A673 (cell line): ENCODE data around the gene RPS8. TPM values are rescaled to one million over a fixed set of nuclear protein-coding genes. Genes with fewer than 3 reads are reported as not detected.
A peak's percentile ranks its signal among the peaks of the same experiment; 100 is the strongest.
"Not testable (repeated sequence)": the region's sequence is repeated elsewhere in the genome, so short reads cannot be mapped to it uniquely, and the experiment has no call there.

Source experiments
- BruUV-seq: library from RNA; stranded (reverse); fragments of 400-500 nt; replicated peaks from 2 replicates; lab custom pipeline; 2021; lab: Mats Ljungman, UMichigan
- CTCF ChIA-PET: fragments of 300-600 bp; sonication (Branson Sonifier 250); formaldehyde crosslinking; loops from one replicate; lab custom pipeline; 2022; ENCODE audit warnings: antibody characterized with exemption; lab: Charles Lee
- POLR2A ChIA-PET: fragments of 300-600 bp; sonication (Branson Sonifier 250); formaldehyde crosslinking; loops from one replicate; lab custom pipeline; 2022; ENCODE audit warnings: antibody characterized with exemption; ENCODE audit not compliant: low non-redundant PET; lab: Charles Lee
- DNase-seq: peaks from one replicate; pipeline ENCODE4 v3.0.0-alpha.2; 2015; ENCODE audit warnings: low spot score
- H3K27ac ChIP-seq: fragments of 200-600 bp; sonication (generic); 2 replicates; pipeline ENCODE4 v1.5.1; 2016; ENCODE audit warnings: mixed run types, low read depth, mild to moderate bottlenecking, mixed read lengths, antibody characterized with exemption, low read length; ENCODE audit not compliant: poor library complexity, severe bottlenecking
- H3K27me3 ChIP-seq: fragments of 200-600 bp; sonication (generic); replicated peaks from 2 replicates; pipeline ENCODE4 v1.6.1; 2017; ENCODE audit warnings: mixed run types, low read depth, mild to moderate bottlenecking, mixed read lengths, antibody characterized with exemption, low read length; ENCODE audit not compliant: insufficient read depth, poor library complexity
- H3K36me3 ChIP-seq: fragments of 200-600 bp; sonication (generic); 2 replicates; pipeline ENCODE4 v1.6.1; 2016; ENCODE audit warnings: mixed run types, mild to moderate bottlenecking, mixed read lengths, antibody characterized with exemption, low read length; ENCODE audit not compliant: insufficient read depth, poor library complexity, severe bottlenecking
- H3K4me1 ChIP-seq: fragments of 200-600 bp; sonication (generic); 2 replicates; pipeline ENCODE4 v1.6.1; 2017; ENCODE audit warnings: mixed run types, mild to moderate bottlenecking, mixed read lengths, antibody characterized with exemption, low read length; ENCODE audit not compliant: insufficient read depth, poor library complexity, severe bottlenecking
- H3K4me3 ChIP-seq: fragments of 200-600 bp; sonication (generic); 2 replicates; pipeline ENCODE4 v1.5.1; 2016; ENCODE audit warnings: low read depth, mixed run types, mild to moderate bottlenecking, mixed read lengths, low read length; ENCODE audit not compliant: poor library complexity, severe bottlenecking
- H3K9me3 ChIP-seq: fragments of 200-600 bp; sonication (generic); 2 replicates; pipeline ENCODE4 v1.6.1; 2016; ENCODE audit warnings: mixed run types, low read depth, mild to moderate bottlenecking, mixed read lengths, antibody characterized with exemption, low read length; ENCODE audit not compliant: poor library complexity, severe bottlenecking
- CTCF ChIP-seq: fragments of 300-800, 200-600 bp; sonication (generic); conservative IDR thresholded peaks from 2 replicates; pipeline ENCODE4 v1.5.1; 2017; ENCODE audit warnings: low read depth, mild to moderate bottlenecking, antibody characterized with exemption, low read length, moderate library complexity, mixed read lengths
- EZH2 ChIP-seq: fragments of 200-600 bp; sonication (generic); IDR thresholded peaks from 2 replicates; pipeline ENCODE4 v1.6.1; 2017; ENCODE audit warnings: borderline replicate concordance, low read depth, mild to moderate bottlenecking, mixed read lengths, antibody characterized with exemption, low read length; ENCODE audit not compliant: poor library complexity, severe bottlenecking
- intact Hi-C: fragments of 100-400 bp; cut with micrococcal nuclease; formaldehyde crosslinking; loops from one replicate; pipeline ENCODE4 v1.10.0; 2022; ENCODE audit not compliant: unreplicated experiment
- total RNA-seq: library from RNA; stranded (reverse); gene quantifications from 2 replicates; pipeline ENCODE4 v1.2.3, GENCODE V29; 2021

Gene RPS8
- total RNA-seq, 1 experiment from 2014 or later = 1,734 TPM

GRCh38 chr1:44808938-44809917 lies 33.9 kb downstream of the RPS8 start:
- H3K36me3 ChIP-seq = peaks cover 9% of the 10 kb centered on the region
- intact Hi-C loops = loop anchor here (10.0 kb wide), 1 partner anchor 496 kb away; no protein-coding TSS in a partner anchor
- DNase-seq = peak; percentile 50
- no peaks in the 10 kb centered on the region for H3K9me3 ChIP-seq
- H3K4me1 ChIP-seq = peaks cover 55% of the 10 kb centered on the region
- TSS peak; percentile 29 for BruUV-seq
- H3K4me3 ChIP-seq = peak overlapping the region; percentile 41
- peak overlapping the region; percentile 98 for H3K27ac ChIP-seq
- no peak for TF ChIP-seq EZH2
- TF ChIP-seq CTCF = 0 out of 2 replicates have a peak, but pooled peaks have one; percentile 21
- H3K27me3 ChIP-seq = no peaks in the 10 kb centered on the region
- ChIA-PET CTCF (interaction anchor here (1.2 kb wide), 1 partner anchor 10 kb away, joined by 3 read pairs; no protein-coding TSS in a partner anchor), POLR2A (interaction anchor here (1.9 to 2.7 kb wide), 2 partner anchors 9 kb away, joined by 7 to 18 read pairs; partner anchors contain the start of gene PLK3)

DNA sequence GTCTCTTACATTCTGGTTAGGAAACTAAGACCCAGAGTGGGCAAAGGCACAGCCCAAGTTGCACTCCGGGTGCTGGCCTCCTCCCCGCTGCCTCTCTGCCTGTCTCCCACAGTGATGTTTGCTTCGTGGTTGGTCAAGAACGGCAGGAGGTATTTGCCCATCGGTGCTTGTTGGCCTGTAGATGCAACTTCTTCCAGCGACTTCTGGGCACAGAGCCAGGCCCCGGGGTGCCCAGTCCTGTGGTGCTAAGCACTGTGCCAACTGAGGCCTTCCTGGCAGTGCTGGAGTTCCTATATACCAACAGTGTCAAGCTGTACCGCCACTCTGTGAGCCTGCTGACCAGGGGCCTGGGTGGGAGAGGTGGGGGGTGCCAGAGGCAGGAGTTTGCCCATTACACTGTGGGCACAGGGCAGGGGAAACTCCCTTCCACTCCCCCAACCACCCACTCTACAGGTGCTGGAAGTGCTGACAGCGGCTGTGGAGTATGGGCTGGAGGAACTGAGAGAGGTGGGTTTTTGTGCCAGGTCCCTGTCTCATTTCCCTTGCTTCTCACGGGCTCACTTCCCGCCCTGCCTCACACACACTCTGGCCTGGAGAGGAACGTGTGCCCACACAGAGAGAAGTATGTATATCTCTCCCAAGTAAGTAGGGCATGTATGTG lies 34.9 kb downstream of the RPS8 start:
- POLR2A ChIA-PET = no interaction called here

GRCh38 chr1:44810762-44811105 lies 35.4 kb downstream of the RPS8 start:
- peak overlapping the region; percentile 98 for H3K27ac ChIP-seq
- H3K4me3 ChIP-seq, H3K27me3 ChIP-seq, CTCF ChIA-PET, H3K36me3 ChIP-seq, DNase-seq, BruUV-seq, H3K9me3 ChIP-seq, intact Hi-C loops: not testable (repeated sequence)
- POLR2A ChIA-PET = interaction anchor here (0.6 to 1.0 kb wide), 2 partner anchors 9 to 11 kb away, joined by 3 to 5 read pairs; partner anchors contain the start of gene PLK3
- H3K4me1 ChIP-seq = peaks cover 55% of the 10 kb centered on the region

More for the DNA sequence above, 34.9 kb downstream of the RPS8 start:
- Histone ChIP-seq H3K27ac (peak overlapping the region; percentile 98), H3K27me3 (no peaks in the 10 kb centered on the region), H3K36me3 (peaks cover 6% of the 10 kb centered on the region), H3K4me1 (peaks cover 55% of the 10 kb centered on the region), H3K9me3 (no peaks in the 10 kb centered on the region), H3K4me3 (peak overlapping the region; percentile 41)
- intact Hi-C loops = no loop called here
- DNase-seq = peak; percentile 65
- CTCF ChIA-PET = no interaction called here
- TF ChIP-seq CTCF = no peak
- no peak for TF ChIP-seq EZH2
- no TSS peak for BruUV-seq
